Caco-2 (cell line): ENCODE measurements around the gene IFITM5. TPM values are rescaled to one million over a fixed set of nuclear protein-coding genes. Genes with fewer than 3 reads are reported as not detected.
A peak's percentile ranks its signal among the peaks of the same experiment; 100 is the strongest.

Experiments
- BruUV-seq: library from RNA; stranded (reverse); fragments of 400-500 nt; replicated peaks from 2 replicates; lab custom pipeline; 2021; lab: Mats Ljungman, UMichigan
- CTCF ChIA-PET: fragments of 300-600 bp; sonication (Branson Sonifier 250); formaldehyde crosslinking; loops from one replicate; lab custom pipeline; 2022; ENCODE audit warnings: antibody characterized with exemption; lab: Charles Lee
- POLR2A ChIA-PET: fragments of 300-600 bp; sonication (Branson Sonifier 250); formaldehyde crosslinking; loops from one replicate; lab custom pipeline; 2022; ENCODE audit warnings: antibody characterized with exemption; lab: Charles Lee
- DNase-seq, 2 experiments: peaks; one replicate each; pipeline versions ENCODE4 v3.0.0 to v3.0.0-alpha.2; 2020 to 2022
- H3K27me3 ChIP-seq: replicated peaks from 2 replicates; pipeline ENCODE4 v1.6.0; 2011; ENCODE audit warnings: low read length; ENCODE audit not compliant: control insufficient read depth, insufficient read depth
- H3K36me3 ChIP-seq: 2 replicates; pipeline ENCODE4 v1.5.1; 2011; ENCODE audit warnings: low read length; ENCODE audit not compliant: control insufficient read depth, insufficient read depth
- H3K4me1 ChIP-seq: fragments of 250-450 bp; sonication (Bioruptor Pico); 2 replicates; pipeline ENCODE4 v1.5.1; 2020; ENCODE audit warnings: mild to moderate bottlenecking
- H3K4me3 ChIP-seq: 2 replicates; pipeline ENCODE4 v1.5.1; 2011; ENCODE audit warnings: low read depth, mild to moderate bottlenecking, control low read depth, low read length
- H3K9me3 ChIP-seq: fragments of 250-450 bp; sonication (Bioruptor Pico); 2 replicates; pipeline ENCODE4 v1.5.1; 2020; ENCODE audit warnings: mild to moderate bottlenecking, moderate library complexity
- H3K27ac Mint-ChIP-seq: one replicate; pipeline ENCODE4 v1.8.0; 2022; ENCODE audit warnings: mixed read lengths; ENCODE audit not compliant: unreplicated experiment
- H3K27me3 Mint-ChIP-seq: one replicate; pipeline ENCODE4 v1.8.0; 2022; ENCODE audit warnings: mixed read lengths; ENCODE audit not compliant: insufficient read depth, unreplicated experiment
- H3K36me3 Mint-ChIP-seq: one replicate; pipeline ENCODE4 v1.8.0; 2022; ENCODE audit warnings: mild to moderate bottlenecking, mixed read lengths; ENCODE audit not compliant: insufficient read depth, unreplicated experiment
- H3K4me1 Mint-ChIP-seq: one replicate; pipeline ENCODE4 v1.8.0; 2022; ENCODE audit warnings: low read depth, mixed read lengths; ENCODE audit not compliant: unreplicated experiment
- H3K4me3 Mint-ChIP-seq: one replicate; pipeline ENCODE4 v1.8.0; 2022; ENCODE audit warnings: mild to moderate bottlenecking, moderate library complexity, mixed read lengths; ENCODE audit not compliant: unreplicated experiment
- H3K9me3 Mint-ChIP-seq: one replicate; pipeline ENCODE4 v1.8.0; 2022; ENCODE audit warnings: mixed read lengths; ENCODE audit not compliant: unreplicated experiment
- intact Hi-C: fragments of 100-400 bp; cut with micrococcal nuclease; formaldehyde crosslinking; loops from one replicate; pipeline ENCODE4 v1.10.0; 2022; ENCODE audit not compliant: unreplicated experiment
- total RNA-seq: library from RNA; stranded (reverse); gene quantifications from 2 replicates; pipeline ENCODE4 v1.2.3, GENCODE V29; 2022
- TF ChIP-seq, protein P1 (sequence below), 2 experiments: fragments of 200-600 bp in 1 of 2; IDR thresholded peaks; 1 replicate in 1 of 2; 2 replicates in 1 of 2; pipeline versions ENCODE4 v1.5.1 to v1.8.0; 2011 to 2022; ENCODE audit warnings: antibody characterized with exemption in 1 of 2, control low read depth in 1 of 2, inconsistent platforms in 1 of 2, low read depth in 1 of 2, low read length in 1 of 2, mild to moderate bottlenecking in 1 of 2, moderate library complexity in 1 of 2; ENCODE audit not compliant: insufficient read depth in 1 of 2, severe bottlenecking in 1 of 2, unreplicated experiment in 1 of 2

Gene IFITM5
- total RNA-seq, 1 experiment from 2014 or later: not detected

DNA sequence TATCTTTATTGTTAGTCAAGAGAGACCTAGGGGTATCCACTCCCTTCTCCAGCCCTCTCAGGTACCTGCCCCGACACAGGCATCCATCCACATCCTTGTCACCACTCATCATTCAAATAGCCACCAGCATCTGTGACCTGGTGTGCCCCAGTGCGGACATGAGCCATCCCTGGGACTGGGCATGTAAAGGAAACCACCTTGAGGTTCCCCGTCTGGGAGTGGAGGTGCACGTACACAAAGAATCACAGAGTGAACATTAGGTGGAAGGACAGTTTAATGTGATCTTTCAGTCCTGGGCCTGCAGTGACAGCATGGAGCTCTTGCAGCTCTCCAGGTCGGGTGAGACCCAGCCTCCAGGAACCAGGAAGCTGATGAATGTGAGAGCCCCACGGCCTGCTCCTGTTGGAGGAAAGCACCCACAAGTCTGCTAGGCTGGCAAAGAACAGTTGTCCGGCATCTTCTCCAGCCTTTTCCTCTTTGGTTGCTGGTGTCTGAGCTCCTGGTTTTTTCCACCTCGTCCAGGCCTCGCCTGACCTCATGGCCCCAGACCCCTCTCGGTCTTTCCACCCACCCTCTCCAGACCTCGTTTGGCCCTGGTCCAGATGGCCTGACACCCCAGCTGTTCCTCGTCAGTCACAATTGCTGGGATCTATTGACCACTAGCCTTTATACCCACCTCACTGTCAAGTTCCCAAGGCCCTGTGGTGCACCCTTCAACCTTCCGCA lies 46.0 kb downstream of the IFITM5 start:
- Mint-ChIP-seq H3K27me3 (no peaks in the 10 kb centered on the region), H3K9me3 (peaks cover 9% of the 10 kb centered on the region), H3K4me3 (no peak overlapping the region), H3K36me3 (peaks cover 59% of the 10 kb centered on the region), H3K27ac (no peak overlapping the region), H3K4me1 (no peaks in the 10 kb centered on the region)
- Histone ChIP-seq H3K4me3 (no peak overlapping the region), H3K9me3 (no peaks in the 10 kb centered on the region), H3K27me3 (no peaks in the 10 kb centered on the region), H3K4me1 (no peaks in the 10 kb centered on the region), H3K36me3 (peaks cover 5% of the 10 kb centered on the region)
- no peak for DNase-seq
- ChIA-PET CTCF (no interaction called here), POLR2A (no interaction called here)
- intact Hi-C loops: no loop called here
- no TSS peak for BruUV-seq
- TF ChIP-seq, protein P1, sequence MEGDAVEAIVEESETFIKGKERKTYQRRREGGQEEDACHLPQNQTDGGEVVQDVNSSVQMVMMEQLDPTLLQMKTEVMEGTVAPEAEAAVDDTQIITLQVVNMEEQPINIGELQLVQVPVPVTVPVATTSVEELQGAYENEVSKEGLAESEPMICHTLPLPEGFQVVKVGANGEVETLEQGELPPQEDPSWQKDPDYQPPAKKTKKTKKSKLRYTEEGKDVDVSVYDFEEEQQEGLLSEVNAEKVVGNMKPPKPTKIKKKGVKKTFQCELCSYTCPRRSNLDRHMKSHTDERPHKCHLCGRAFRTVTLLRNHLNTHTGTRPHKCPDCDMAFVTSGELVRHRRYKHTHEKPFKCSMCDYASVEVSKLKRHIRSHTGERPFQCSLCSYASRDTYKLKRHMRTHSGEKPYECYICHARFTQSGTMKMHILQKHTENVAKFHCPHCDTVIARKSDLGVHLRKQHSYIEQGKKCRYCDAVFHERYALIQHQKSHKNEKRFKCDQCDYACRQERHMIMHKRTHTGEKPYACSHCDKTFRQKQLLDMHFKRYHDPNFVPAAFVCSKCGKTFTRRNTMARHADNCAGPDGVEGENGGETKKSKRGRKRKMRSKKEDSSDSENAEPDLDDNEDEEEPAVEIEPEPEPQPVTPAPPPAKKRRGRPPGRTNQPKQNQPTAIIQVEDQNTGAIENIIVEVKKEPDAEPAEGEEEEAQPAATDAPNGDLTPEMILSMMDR (IDR thresholded peaks at IDR 0.05; ENCODE audit: insufficient read depth in 1 of 2, low read depth in 1 of 2, low read length in 1 of 2, severe bottlenecking in 1 of 2, unreplicated experiment in 1 of 2): no peak

DNA sequence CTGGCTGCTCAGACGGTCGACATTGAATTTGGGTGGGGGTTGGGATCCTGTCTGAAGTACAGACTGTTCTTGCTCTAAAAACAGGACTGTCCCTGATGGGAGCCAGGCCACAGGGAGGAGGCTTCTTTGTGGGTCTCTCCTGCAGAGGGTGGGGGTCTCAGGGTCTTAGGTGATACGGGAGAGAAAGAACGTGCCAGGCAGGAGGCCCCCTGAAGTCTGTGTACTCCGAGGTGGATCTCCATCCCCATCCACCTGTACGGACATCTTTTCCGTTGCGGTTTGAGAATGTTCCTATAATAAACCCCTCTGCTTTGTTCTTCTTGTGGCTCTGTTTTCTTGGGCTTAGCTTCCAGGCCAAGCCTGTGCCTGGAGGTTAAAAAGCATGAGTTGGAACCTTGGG lies 46.7 kb downstream of the IFITM5 start:
- TF ChIP-seq, protein P1 (IDR thresholded peaks at IDR 0.05; ENCODE audit: insufficient read depth in 1 of 2, low read depth in 1 of 2, low read length in 1 of 2, severe bottlenecking in 1 of 2, unreplicated experiment in 1 of 2): no peak
- Mint-ChIP-seq H3K27ac (no peak overlapping the region), H3K4me3 (no peak overlapping the region), H3K9me3 (peaks cover 9% of the 10 kb centered on the region), H3K27me3 (no peaks in the 10 kb centered on the region), H3K36me3 (peaks cover 60% of the 10 kb centered on the region), H3K4me1 (no peaks in the 10 kb centered on the region)
- Histone ChIP-seq H3K9me3 (no peaks in the 10 kb centered on the region), H3K36me3 (peaks cover 5% of the 10 kb centered on the region), H3K4me3 (no peak overlapping the region), H3K4me1 (no peaks in the 10 kb centered on the region), H3K27me3 (no peaks in the 10 kb centered on the region)
- intact Hi-C loops: no loop called here
- ChIA-PET POLR2A (interaction anchor here (0.8 kb wide), 1 partner anchor 11 kb away, joined by 3 read pairs; no protein-coding TSS in a partner anchor), CTCF (no interaction called here)
- BruUV-seq: TSS peak; percentile 65
- DNase-seq: no peak

DNA sequence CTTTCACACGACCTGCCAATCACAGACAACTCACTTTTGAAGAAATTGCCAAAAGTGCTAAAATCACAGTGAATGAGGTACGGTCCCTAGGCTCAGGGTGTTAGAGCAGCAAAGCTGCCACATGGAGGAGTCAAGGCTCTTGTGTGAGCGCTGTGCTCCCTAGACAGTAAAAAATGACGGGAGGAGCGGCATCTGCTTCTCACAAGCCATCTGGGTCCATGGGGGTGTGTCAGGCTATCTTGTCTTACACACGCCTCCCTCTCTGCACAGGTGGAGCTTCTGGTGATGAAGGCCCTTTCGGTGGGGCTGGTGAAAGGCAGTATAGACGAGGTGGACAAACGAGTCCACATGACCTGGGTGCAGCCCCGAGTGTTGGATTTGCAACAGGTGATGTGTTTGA lies 47.8 kb downstream of the IFITM5 start:
- BruUV-seq: no TSS peak
- H3K4me3 Mint-ChIP-seq: no peak overlapping the region

More for the DNA sequence above, 47.8 kb downstream of the IFITM5 start:
- CTCF ChIA-PET: interaction anchor here (1.2 to 1.5 kb wide), 3 partner anchors 14 to 54 kb away, joined by 3 to 7 read pairs (median 6); no protein-coding TSS in a partner anchor
- TF ChIP-seq, protein P1 (IDR thresholded peaks at IDR 0.05; ENCODE audit: insufficient read depth in 1 of 2, low read depth in 1 of 2, low read length in 1 of 2, severe bottlenecking in 1 of 2, unreplicated experiment in 1 of 2): no peak
- Mint-ChIP-seq H3K27ac (no peak overlapping the region), H3K36me3 (peaks cover 71% of the 10 kb centered on the region), H3K4me1 (no peaks in the 10 kb centered on the region), H3K27me3 (no peaks in the 10 kb centered on the region), H3K9me3 (peaks cover 9% of the 10 kb centered on the region)
- POLR2A ChIA-PET: interaction anchor here (0.8 to 1.2 kb wide), 3 partner anchors 10 to 142 kb away, joined by 3 to 7 read pairs (median 5); partner anchors contain the start of gene PKP3
- peaks cover 5% of the 10 kb centered on the region for H3K36me3 ChIP-seq
- H3K4me3 ChIP-seq: no peak overlapping the region
- no peaks in the 10 kb centered on the region for H3K9me3 ChIP-seq
- H3K4me1 ChIP-seq: no peaks in the 10 kb centered on the region
- intact Hi-C loops: no loop called here
- DNase-seq: no peak
- no peaks in the 10 kb centered on the region for H3K27me3 ChIP-seq
